HepG2 (cell line): ENCODE data around the gene SH2D3A. TPM values are rescaled to one million over a fixed set of nuclear protein-coding genes. Genes with fewer than 3 reads are reported as not detected.

Source experiments
- ATAC-seq: fragments of 200-7000 bp; cut with Tn5 transposase; 3 replicates; pipeline ENCODE4 v1.9.1; 2020; ENCODE audit warnings: mild to moderate bottlenecking, moderate library complexity
- BruUV-seq: library from RNA; stranded (reverse); fragments of 400-500 nt; replicated peaks from 2 replicates; lab custom pipeline; 2021; lab: Mats Ljungman, UMichigan
- CTCF ChIA-PET: fragments of 300-600 bp; formaldehyde crosslinking; extraction: SDS; loops from one replicate; lab custom pipeline; 2021; ENCODE audit warnings: low total read pairs, inconsistent platforms, low intra/inter-chr PET ratio; lab: Yijun Ruan, JAX
- POLR2A ChIA-PET: fragments of 350-600 bp; sonication (Branson Sonifier 250); formaldehyde crosslinking; loops from one replicate; lab custom pipeline; 2020; ENCODE audit warnings: antibody characterized with exemption, inconsistent platforms; lab: Yijun Ruan, JAX
- DNase-seq: peaks from one replicate; pipeline ENCODE4 v3.0.0-alpha.2; 2015; ENCODE audit warnings: low spot score
- FAIRE-seq: peaks from 3 replicates; lab custom pipeline; 2011; peaks lifted over from hg19 to GRCh38; lab: Jason Lieb, UNC
- H2AFZ ChIP-seq: one replicate; pipeline ENCODE4 v1.6.1; 2011; ENCODE audit warnings: low read length, inconsistent platforms
- H3K27ac ChIP-seq: fragments of 300-600 bp; 3 replicates; pipeline ENCODE4 v1.8.0; 2011; ENCODE audit warnings: mixed run types, mild to moderate bottlenecking, mixed read lengths, low read length, inconsistent platforms; ENCODE audit not compliant: insufficient read depth; ENCODE audit errors: extremely low read length
- H3K27me3 ChIP-seq, 2 experiments: fragments of 200-600 bp in 1 of 2; 2 replicates in 1 of 2; 3 replicates in 1 of 2; pipeline versions ENCODE4 v1.6.0 to v1.8.0; 2011; ENCODE audit warnings: low read length in 2 of 2, mild to moderate bottlenecking in 2 of 2, moderate library complexity in 2 of 2, inconsistent platforms in 1 of 2; ENCODE audit not compliant: insufficient read depth in 2 of 2, control insufficient read depth in 1 of 2
- H3K36me3 ChIP-seq, 2 experiments: fragments of 200-600 bp in 1 of 2; replicated peaks in 1 of 2; 2 replicates in 1 of 2; 3 replicates in 1 of 2; pipeline versions ENCODE4 v1.5.1 to v1.8.0; 2011; ENCODE audit warnings: low read length in 2 of 2, inconsistent platforms in 1 of 2; ENCODE audit not compliant: insufficient read depth in 2 of 2, control insufficient read depth in 1 of 2
- H3K4me1 ChIP-seq: 2 replicates; pipeline ENCODE4 v1.5.1; 2012; ENCODE audit warnings: low read length, inconsistent platforms; ENCODE audit not compliant: insufficient read depth
- H3K4me2 ChIP-seq: 2 replicates; pipeline ENCODE4 v1.6.0; 2011; ENCODE audit warnings: low read depth, low read length, inconsistent platforms
- H3K4me3 ChIP-seq, 3 experiments: fragments of 200-600 bp in 1 of 3; sonication (generic), shearing (Covaris generic) in 1 of 3; replicated peaks in 1 of 3; 2 replicates each; pipeline ENCODE4 v1.5.1; 2011 to 2016; ENCODE audit warnings: low read length in 3 of 3, inconsistent platforms in 2 of 3, low read depth in 2 of 3, mild to moderate bottlenecking in 2 of 3, control low read depth in 1 of 3, mixed read lengths in 1 of 3; ENCODE audit not compliant: insufficient read depth in 1 of 3
- H3K79me2 ChIP-seq: one replicate; pipeline ENCODE4 v1.6.1; 2011; ENCODE audit warnings: low read length, inconsistent platforms; ENCODE audit not compliant: insufficient read depth
- H3K9ac ChIP-seq: 2 replicates; pipeline ENCODE4 v1.6.0; 2011; ENCODE audit warnings: mild to moderate bottlenecking, low read depth, low read length, inconsistent platforms; ENCODE audit not compliant: insufficient read depth
- H3K9me3 ChIP-seq: 2 replicates; pipeline ENCODE4 v1.5.1; 2012; ENCODE audit warnings: mild to moderate bottlenecking, low read length
- H4K20me1 ChIP-seq: 2 replicates; pipeline ENCODE4 v1.6.0; 2011; ENCODE audit warnings: inconsistent platforms, mild to moderate bottlenecking, low read length, moderate library complexity; ENCODE audit not compliant: insufficient read depth
- AGO2 ChIP-seq: fragments of 200-400 bp; formaldehyde crosslinking; optimal IDR thresholded peaks from 2 replicates; pipeline ENCODE3; 2017; ENCODE audit warnings: mild to moderate bottlenecking, low read depth, low read length, moderate library complexity
- ATF6 ChIP-seq: sonication (generic); formaldehyde crosslinking; conservative IDR thresholded peaks from 2 replicates; pipeline ENCODE4 v1.4.0; 2020; ENCODE audit warnings: missing genetic modification reagents
- CREBL2 ChIP-seq: sonication (generic); formaldehyde crosslinking; IDR thresholded peaks from 2 replicates; pipeline ENCODE4 v1.8.1; 2023; ENCODE audit warnings: missing genetic modification reagents, mild to moderate bottlenecking, borderline replicate concordance
- CTCF ChIP-seq: sonication (generic); formaldehyde crosslinking; IDR thresholded peaks from 2 replicates; pipeline ENCODE4 v1.5.0; 2020; ENCODE audit warnings: mild to moderate bottlenecking, missing genetic modification reagents, moderate library complexity
- POLR2A ChIP-seq, 2 experiments: IDR thresholded peaks; 2 replicates each; pipeline ENCODE4 v1.6.1; 2011; ENCODE audit warnings: low read depth in 2 of 2, low read length in 2 of 2, mild to moderate bottlenecking in 1 of 2, moderate library complexity in 1 of 2; ENCODE audit not compliant: insufficient read depth in 1 of 2
- RBFOX2 ChIP-seq: fragments of 200-400 bp; formaldehyde crosslinking; IDR thresholded peaks from 2 replicates; pipeline ENCODE4 v1.6.1; 2017; ENCODE audit warnings: low read depth, mild to moderate bottlenecking, low read length
- ZFYVE20 ChIP-seq: sonication (generic); formaldehyde crosslinking; IDR thresholded peaks from 2 replicates; pipeline ENCODE4 v1.8.0; 2023; ENCODE audit warnings: low read depth, mild to moderate bottlenecking, moderate library complexity, missing genetic modification reagents, borderline replicate concordance
- ZNF598 ChIP-seq: sonication (generic); formaldehyde crosslinking; IDR thresholded peaks from 2 replicates; pipeline ENCODE4 v1.5.1; 2020; ENCODE audit warnings: mild to moderate bottlenecking, missing genetic modification reagents, borderline replicate concordance
- WGBS: methylation state at CpG from one replicate; pipeline ENCODE4 v1.1.6; 2017; ENCODE audit warnings: low lambda C conversion rate; 5-methylcytosine and 5-hydroxymethylcytosine counted together
- in situ Hi-C: cut with HindIII; loops from 2 replicates; pipeline ENCODE4 v1.10.0; 2017; ENCODE audit warnings: low pct_unique_long_range_greater_than_20kb; ENCODE audit not compliant: extremely low pct_ligation_motif_present
- intact Hi-C: fragments of 100-400 bp; cut with micrococcal nuclease; formaldehyde crosslinking; loops from one replicate; pipeline ENCODE4 v1.10.0; 2022; ENCODE audit not compliant: unreplicated experiment
- polyA plus RNA-seq, 8 experiments: library from polyadenylated mRNA; depleted of rRNA in 3 of 8; stranded (reverse) in 7 of 8; unstranded in 1 of 8; fragments of >200 nt; fragmentation: Illumina TruSeq in 4 of 8; extraction: Trizol in 4 of 8; gene quantifications; 2 replicates each; pipeline versions ENCODE4 v1.2.1 to v1.2.3, GENCODE V29; 2011 to 2016; ENCODE audit warnings: low read depth in 4 of 8, missing spikeins in 1 of 8, mixed read lengths in 1 of 8; ENCODE audit not compliant: insufficient read depth in 1 of 8
- total RNA-seq, 5 experiments: library from RNA; depleted of rRNA; stranded (reverse); fragments of >200 nt; fragmentation: Illumina TruSeq; extraction: Trizol; gene quantifications; 2 replicates each; pipeline ENCODE4 v1.2.3, GENCODE V29; 2016; ENCODE audit warnings: low read depth in 1 of 5

The SH2D3A gene
- total and polyA plus RNA-seq, 2 of the 13 experiments (the other 11 are each of a cell fraction or from before 2014, with no cell fraction given) = 1.0 to 2.2 TPM

DNA sequence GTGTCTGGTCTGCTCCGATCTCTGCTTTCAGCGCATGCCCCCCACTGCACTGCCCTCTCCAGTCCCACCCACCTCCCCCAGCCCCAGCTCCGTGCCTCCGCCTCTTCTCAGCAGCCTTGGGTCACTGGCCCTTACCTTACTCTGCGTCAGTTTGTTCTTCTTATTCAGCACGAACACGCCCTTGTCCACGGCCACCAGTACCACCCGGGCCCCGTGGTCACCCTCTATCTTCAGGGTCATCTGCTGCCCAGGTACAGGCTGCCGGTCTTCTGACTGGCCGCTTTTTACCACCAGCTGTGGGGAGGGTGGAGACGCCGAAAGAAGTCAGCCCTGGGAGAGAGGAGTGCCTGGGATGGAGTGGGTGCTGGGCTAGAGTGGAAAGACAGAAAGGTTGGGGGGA is 57.7 kb downstream of the SH2D3A start:
- CTCF ChIA-PET = no interaction called here
- 94% methylated on average over 14 of the region's 14 CpGs for WGBS
- no peak for FAIRE-seq
- Histone ChIP-seq H3K27ac (no peak overlapping the region), H3K36me3 (peaks cover 33 to 82% of the 10 kb centered on the region in 2 experiments), H3K4me2 (no peak overlapping the region), H2AFZ (no peak overlapping the region), H3K79me2 (no peaks in the 10 kb centered on the region), H3K27me3 (no peaks in the 10 kb centered on the region), H3K4me1 (0 out of 2 replicates have a peak, but pooled peaks cover 23% of the 10 kb centered on the region), H4K20me1 (peaks cover 72% of the 10 kb centered on the region), H3K4me3 (no peak overlapping the region), H3K9me3 (no peaks in the 10 kb centered on the region), H3K9ac (no peak overlapping the region)
- intact Hi-C loops = no loop called here
- POLR2A ChIA-PET = interaction anchor here (0.8 kb wide), 1 partner anchor 11 kb away, joined by 3 read pairs; the partner anchor contains the start of gene C3
- in situ Hi-C loops = no loop called here
- DNase-seq = no peak
- TF ChIP-seq ZNF598 (CRISPR knock-in tag) (no peak), RBFOX2 (0 out of 2 replicates have a peak, but pooled peaks have one; percentile 45), AGO2 (peak; percentile 90), ATF6 (CRISPR knock-in tag) (no peak), ZFYVE20 (CRISPR knock-in tag) (no peak), POLR2A (IDR thresholded peaks at IDR 0.05; ENCODE audit: insufficient read depth in 1 of 2, low read depth in 2 of 2, low read length in 2 of 2) (peak in 1 of 2 experiments; percentile 24; a peak in 1 of 4 replicates), CTCF (CRISPR knock-in tag) (no peak), CREBL2 (CRISPR knock-in tag) (no peak)
- ATAC-seq = no peak
- BruUV-seq = no TSS peak
